ENCODE results near the gene PHYHIPL.

- TF ChIP-seq POLR2A (IDR thresholded peaks at IDR 0.05) (no peak), CTCF (IDR thresholded peaks at IDR 0.05) (no peak), POLR2AphosphoS5 (IDR thresholded peaks at IDR 0.05) (no peak), EP300 (IDR thresholded peaks at IDR 0.05) (no peak)
Measured at GRCh38 chr10:59175538-59176240, 754 bp upstream of the PHYHIPL start.

All from stomach (tissue), 4 donors.